ENCODE data around the gene LTBP3.
"Not testable (repeated sequence)": the region's sequence is repeated elsewhere in the genome, so short reads cannot be mapped to it uniquely, and the experiment has no call there.

LTBP3 gene

DNA sequence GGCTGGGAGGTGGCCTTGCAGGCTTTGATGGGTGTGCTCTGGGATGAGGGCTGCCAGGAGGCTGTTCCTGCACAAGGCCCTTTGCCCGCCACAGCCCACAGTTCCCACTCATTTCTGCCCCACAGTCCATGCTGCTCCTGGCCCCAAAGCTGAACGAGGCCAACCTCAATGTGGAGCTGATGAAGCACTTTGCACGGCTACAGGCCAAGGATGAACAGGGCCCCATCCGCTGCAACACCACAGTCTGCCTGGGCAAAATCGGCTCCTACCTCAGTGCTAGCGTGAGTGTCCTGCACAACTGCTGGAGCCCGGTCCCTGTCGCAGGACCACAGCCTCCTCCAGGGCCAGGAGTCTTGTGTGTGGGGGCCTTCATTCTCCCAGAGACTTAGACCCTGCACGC lies 23.1 kb downstream of the LTBP3 start:
- no peak for DNase-seq

DNA sequence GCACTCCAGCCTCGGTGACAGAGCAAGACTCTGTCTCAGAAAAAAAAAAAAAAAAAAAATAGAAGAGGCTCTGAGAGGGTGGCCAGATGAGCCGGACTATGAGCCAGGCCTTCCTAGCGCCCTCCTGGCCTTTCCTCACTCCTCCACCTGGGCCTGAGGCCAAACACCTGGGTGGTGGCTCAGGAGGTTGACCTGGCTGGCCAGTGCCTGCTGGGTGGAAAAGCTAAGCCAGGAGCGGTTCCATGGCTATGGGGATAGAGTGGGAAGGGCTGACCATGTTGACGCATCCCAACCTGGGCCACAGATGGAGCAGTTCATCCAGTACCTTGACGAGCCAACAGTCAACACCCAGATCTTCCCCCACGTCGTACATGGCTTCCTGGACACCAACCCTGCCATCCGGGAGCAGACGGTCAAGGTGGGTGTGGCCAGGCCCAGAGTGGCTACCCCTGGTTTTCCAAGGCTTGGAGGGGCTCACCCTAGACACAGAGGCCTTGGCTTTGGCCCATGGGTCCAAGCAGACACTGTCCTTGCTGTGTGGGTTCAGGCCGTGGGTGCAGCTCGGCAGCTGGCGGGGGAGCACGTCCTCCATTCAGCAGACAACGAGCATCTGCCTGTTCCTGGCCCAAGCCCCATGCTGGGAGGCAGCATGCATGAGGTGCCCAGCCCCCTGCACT lies 25.6 kb downstream of the LTBP3 start:
- no peak for DNase-seq

DNA sequence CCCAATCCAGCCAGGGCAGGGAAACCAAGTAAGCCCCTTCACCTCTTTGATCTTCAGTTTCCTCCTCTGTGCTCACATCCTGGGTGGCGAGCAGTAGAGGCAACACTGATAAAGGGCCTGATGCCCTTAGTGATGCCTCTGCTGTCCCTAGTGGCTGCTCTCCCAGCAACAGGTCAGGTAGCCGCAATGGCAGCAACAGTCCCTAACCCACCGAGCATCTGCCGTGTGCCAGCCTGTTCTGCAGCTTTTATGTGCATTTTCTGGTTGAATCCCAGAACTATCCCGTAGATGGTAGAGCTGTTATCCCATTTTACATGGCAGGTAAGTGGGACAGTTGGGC lies 28.0 kb downstream of the LTBP3 start:
- no peak for DNase-seq

DNA sequence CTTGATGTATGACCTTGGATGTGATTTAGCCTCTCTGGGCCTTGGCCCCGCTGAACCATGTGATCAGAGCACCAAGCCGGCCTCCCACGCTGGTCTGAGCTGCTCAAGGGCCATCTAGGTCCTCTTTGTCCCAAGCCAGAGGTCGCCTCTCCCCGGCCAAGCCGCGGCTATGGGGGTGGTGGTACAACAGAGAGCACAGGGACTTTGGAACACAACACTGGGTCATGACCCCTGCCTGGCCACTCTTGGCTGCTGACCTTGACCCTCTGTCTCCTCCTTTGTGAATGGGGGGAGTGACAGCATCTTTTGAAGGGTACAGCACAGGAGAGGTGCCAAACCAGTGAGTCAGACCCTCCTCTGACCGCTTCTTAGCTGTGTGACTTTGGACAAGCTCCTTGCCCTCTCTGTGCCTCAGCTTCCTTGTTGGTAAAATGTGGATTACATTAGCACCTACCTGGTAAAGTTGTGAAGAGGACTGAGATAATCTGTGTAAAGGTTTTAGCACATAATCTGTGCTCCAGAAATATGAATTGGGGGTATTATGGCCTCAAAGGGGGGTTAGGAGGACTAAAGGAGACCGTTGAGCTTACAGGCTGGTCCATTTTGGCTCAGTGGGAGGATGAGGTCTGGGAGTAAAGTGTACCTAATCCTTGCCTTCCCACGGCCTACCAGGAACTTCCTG lies 28.5 kb downstream of the LTBP3 start:
- no peak for DNase-seq

DNA sequence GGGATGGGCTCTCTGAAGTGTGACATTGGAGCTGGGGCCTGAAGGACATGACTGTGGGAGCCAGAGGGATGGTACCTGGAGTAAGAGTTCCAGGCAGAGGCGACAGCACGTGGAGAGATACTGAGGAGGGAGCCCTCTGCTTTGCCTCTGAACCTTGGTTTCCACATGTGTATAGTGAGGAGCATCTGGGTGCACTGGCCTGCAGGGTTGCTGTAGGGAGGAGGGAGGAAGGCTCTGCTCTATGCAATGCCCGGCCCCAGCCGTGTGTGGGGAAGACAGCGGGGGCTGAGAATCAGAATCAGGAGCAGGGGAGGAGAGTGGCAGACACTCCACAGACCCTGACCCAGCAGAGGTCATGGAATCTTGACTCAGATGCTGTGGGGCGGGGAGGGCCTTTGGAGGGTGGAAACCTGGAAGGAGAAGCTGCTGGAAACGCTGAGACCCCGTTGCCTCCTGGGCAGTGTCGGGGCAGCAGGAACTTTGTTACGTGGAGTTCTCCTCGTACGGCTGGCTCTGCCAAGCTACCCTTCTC lies 29.3 kb downstream of the LTBP3 start:
- no peak for DNase-seq

DNA sequence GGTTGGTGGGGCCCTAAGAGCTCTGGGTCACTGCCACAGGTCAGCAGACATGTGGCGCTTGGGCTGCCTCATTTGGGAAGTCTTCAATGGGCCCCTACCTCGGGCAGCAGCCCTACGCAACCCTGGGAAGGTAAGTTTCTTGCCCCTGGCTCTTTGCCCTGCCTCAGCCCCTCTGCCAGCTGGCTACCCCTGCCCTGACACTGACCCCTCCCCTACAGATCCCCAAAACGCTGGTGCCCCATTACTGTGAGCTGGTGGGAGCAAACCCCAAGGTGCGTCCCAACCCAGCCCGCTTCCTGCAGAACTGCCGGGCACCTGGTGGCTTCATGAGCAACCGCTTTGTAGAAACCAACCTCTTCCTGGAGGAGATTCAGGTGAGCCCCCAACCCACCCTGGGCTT lies 31.4 kb downstream of the LTBP3 start:
- DNase-seq: no peak

DNA sequence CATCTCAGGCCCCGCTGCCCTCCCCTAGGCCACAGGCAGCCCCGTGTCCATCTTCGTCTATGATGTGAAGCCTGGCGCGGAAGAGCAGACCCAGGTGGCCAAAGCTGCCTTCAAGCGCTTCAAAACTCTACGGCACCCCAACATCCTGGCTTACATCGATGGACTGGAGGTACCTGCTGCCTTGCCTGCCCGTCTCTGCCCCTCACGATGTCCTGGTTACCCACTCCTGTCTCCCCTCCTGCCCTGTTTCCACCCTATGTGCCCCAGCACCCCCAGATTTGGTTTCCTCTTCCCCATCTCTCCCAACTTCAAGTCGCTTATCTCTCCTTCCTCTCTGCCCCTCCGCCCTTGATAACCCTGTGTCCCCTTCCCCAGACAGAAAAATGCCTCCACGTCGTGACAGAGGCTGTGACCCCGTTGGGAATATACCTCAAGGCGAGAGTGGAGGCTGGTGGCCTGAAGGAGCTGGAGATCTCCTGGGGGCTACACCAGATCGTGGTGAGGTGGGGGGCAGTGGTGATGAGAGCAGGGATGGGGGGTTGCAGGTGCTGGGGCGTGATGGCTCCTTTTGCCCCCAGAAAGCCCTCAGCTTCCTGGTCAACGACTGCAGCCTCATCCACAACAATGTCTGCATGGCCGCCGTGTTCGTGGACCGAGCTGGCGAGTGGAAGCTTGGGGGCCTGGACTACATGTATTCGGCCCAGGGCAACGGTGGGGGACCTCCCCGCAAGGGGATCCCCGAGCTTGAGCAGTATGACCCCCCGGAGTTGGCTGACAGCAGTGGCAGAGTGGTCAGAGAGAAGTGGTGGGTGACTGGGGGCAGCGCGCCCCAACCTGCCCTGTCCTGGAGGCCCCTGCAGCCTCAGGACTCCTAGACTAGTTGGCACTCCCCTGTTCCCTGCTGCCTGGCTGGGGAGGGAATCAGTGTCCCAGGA lies 32.3 kb downstream of the LTBP3 start:
- no peak for DNase-seq

DNA sequence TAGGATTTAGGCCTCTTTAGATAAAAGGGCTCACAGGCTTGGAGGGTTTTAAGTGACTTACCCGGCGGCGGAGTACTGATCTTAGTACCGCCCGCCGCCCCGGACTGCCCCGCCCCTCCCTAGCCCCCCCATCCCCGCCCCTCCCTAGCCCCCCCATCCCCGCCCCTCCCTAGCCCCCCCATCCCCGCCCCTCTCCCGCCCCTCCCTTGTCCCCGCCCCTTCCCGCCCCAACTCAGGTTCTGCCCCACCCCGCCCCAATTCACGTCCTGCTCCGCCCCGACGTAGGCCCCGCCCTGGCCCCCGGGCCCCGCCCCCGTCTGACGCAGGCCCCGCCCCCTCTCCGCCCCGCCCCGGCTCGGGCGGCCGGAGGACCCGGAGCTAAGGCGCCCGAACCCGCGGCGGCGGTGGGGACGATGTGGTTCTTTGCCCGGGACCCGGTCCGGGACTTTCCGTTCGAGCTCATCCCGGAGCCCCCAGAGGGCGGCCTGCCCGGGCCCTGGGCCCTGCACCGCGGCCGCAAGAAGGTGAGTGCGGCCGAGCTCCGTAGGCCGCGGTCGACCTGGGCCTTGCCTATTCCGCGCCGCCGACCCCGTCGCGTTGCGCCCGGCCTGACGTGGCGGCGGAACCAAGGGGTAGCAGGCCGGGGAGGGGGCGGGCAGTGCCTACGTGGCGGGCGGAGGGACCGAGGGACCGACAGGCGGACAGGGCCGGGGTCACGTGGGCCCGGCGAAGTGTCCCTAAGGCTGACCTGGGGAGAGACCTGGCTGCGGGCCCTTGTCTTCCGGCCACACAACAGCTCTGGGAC lies 33.2 kb downstream of the LTBP3 start, which contains the start of gene SCYL1:
Gene SCYL1 (plus strand): TSS at position 343 of the 805 bp plus-strand sequence. CDS start 71 bp downstream, at position 414.
- DNase-seq: no peak

DNA sequence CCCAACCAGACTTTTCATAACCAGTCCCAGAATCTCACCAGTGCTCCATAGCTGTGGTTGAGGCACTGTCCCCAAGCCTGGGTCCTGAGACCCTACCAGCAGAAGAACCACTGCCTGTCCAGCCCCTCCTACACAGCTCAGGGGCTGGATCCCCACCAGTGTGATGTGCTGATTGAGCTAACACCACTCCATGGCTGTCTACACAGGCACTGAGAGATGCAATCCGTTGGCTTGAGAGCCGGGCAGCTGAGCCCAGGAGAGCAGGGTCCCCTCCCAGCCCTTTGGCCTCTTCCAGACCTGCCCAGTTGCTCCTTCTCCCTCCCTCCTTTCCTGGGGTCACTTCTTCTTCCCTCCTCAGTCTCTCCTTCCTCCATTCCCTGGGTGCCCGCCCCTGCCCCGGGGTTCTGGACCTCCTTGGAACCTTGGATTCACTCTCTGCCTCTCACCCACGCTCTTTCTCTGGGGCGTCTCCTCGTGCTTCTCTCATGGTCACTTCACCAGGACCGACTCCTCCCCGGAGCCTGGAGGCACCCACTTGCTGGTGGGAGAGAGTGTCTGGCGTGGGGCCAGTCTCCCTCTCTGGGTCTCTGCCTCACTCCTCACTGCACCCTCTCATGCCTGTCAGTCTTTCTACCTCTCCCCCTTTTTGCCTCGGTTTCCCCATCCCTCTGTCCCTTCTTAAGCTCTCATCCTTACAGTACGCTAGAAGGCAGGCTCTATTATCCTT lies 34.0 kb downstream of the LTBP3 start:
- no peak for DNase-seq

DNA sequence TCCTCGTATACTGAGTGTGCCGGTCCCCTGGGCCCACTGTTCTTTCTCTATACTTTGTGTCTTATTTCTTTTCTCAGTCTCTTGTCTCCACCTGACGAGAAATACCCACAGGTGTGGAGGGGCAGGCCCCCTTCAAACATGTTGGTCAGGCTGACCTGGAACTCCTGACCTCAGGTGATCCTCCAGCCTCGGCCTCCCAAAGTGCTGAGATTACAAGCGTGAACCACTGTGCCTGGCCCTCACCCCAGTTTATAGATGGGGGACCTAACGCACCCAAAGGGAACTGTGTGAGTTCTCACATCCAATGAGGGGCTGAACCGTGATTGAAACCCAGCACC lies 34.6 kb downstream of the LTBP3 start:
- not testable (repeated sequence) for DNase-seq

DNA sequence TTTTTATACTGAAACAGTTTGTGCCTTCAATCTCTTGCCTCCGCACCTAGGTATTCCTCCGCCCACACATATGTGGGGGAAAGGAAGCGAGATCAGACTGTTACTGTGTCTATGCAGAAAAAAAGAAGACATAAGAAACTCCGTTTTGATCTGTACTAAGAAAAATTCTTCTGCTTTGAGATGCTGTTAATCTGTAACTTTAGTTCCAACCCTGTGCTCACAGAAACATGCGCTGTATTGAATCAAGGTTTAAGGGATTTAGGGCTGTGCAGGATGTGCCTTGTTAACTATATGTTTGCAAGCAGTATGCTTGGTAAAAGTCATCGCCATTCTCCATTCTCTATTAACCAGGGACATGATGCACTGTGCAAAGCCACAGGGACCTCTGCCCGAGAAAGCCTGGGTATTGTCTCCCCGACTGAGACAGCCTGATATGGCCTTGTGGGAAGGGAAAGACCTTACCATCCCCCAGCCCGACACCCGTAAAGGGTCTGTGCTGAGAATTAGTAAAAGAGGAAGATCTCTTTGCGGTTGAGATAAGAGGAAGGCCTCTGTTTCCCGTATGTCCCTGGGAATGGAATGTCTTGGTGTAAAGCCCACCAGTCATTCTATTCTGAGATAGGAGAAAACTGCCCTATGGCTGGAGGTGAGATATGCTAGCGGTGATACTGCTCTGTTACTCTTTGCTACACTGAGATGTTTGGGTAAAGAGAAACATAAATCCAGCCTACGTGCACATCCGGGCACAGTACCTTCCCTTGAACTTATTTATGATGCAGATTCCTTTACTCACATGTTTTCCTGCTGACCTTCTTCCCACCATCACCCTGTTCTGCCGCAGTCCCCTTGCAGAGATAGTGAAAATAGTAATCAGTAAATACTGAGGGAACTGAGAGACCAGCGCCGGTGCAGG lies 35.2 kb downstream of the LTBP3 start:
- not testable (repeated sequence) for DNase-seq

DNA sequence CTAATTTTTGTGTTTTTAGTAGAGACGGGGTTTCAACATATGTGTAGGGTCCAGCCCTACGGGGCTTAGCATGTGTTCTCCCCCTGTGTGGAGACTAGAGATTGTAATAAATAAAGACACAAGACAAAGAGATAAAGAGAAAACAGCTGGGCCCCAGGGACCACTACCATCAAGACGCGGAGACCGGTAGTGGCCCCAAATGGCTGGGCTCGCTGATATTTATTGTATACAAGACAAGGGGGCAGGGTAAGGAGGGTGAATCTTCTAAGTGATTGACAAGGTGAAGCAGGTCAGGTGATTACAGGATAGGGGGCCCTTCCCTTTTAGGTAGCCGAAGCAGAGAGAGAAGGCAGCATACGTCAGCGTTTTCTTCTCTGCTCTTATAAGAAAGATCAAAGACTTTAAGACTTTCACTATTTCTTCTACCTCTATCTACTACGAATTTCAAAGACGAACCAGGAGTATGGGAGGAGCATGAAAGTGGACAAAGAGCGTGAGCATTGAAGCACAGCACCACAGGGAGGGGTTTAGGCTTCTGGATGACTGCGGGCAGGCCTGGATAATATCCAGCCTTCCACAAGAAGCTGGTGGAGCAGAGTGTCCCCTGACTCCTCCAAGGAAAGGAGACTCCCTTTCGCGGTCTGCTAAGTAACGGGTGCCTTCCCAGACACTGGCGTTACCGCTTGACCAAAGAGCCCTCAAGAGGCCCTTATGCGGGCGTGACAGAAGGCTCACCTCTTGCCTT lies 36.2 kb downstream of the LTBP3 start:
- DNase-seq: not testable (repeated sequence)

DNA sequence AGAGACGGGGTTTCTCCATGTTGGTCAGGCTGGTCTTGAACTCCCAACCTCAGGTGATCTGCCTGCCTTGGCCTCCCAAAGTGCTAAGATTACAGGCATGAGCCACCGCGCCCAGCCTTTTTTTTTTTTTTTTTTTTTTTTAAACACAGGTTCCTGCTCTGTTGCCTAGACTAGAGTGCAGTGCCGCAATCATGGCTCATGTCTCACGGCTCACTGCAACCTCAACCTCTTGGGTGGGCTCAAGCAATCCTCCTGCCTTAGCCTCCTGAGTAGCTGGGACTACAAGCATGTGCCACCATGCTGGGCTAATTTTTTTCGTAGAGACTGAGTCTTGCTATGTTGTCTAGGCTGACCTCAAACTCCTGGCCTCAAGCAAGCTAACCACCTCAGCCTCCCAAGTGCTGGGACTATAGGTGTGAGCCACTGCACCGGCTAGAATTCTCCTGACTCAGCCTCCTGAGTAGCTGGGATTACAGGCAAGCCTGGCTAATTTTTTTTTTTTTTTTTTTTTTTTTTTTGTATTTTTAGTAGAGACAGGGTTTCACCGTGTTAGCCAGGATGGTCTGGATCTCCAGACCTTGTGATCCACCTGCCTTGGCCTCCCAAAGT lies 39.1 kb downstream of the LTBP3 start:
- DNase-seq: not testable (repeated sequence)

DNA sequence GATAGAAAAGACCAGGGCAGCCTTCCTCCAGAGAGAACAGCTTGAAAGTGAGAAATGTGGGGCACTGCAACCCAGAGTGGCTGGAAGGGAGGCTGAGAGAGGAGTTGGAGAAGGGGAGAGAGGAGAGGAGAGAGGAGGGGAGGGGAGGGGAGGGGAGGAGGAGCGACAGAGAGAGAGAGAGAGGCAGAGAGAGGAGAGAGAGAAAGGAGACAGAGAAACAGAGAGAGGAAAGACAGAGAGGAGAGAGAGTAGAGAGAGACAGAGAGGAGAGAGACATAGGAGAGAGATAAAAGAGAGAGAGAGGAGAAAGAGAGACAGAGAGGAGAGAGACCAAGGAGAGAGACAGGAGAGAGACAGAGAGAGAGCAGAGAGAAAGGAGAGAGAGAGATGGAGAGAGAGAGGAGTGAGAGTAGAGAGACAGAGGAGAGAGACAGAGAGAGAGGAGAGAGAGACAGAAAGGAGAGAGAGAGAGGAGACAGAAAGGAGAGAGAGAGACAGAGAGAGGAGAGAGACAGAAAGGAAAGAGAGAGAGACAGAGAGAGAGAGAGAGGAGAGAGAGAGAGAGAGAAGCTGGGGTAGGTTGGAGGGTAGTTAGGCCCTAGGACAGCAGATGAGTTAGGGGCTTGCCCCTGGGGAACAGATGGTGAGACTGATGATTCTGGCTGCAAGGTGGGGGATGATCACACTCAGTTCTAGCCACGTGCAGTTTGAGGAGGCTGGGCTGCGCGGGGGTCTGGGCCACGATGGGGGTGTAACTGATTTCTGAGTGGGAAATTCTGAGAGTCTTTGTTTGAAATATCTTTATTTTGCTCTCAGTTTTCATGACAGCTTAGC lies 41.8 kb downstream of the LTBP3 start:
- no peak for DNase-seq

DNA sequence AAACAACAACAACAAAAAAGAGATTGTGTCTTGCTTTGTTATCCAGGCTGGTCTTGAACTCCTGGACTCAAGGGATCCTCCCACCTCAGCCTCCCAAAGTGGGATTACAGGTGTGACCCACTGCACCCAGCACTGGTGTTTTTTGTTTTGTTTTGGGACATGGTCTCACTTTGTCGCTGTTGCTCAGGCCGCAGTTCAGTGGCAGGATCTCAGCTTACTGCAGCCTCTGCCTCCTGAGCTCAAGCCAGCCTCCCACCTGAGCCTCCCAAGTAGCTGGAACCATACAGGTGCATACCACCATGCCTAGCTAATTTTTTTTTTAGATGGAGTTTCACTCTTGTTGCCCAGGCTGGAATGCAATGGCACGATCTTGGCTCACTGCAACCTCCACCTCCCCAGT lies 45.8 kb downstream of the LTBP3 start:
- DNase-seq: not testable (repeated sequence)

DNA sequence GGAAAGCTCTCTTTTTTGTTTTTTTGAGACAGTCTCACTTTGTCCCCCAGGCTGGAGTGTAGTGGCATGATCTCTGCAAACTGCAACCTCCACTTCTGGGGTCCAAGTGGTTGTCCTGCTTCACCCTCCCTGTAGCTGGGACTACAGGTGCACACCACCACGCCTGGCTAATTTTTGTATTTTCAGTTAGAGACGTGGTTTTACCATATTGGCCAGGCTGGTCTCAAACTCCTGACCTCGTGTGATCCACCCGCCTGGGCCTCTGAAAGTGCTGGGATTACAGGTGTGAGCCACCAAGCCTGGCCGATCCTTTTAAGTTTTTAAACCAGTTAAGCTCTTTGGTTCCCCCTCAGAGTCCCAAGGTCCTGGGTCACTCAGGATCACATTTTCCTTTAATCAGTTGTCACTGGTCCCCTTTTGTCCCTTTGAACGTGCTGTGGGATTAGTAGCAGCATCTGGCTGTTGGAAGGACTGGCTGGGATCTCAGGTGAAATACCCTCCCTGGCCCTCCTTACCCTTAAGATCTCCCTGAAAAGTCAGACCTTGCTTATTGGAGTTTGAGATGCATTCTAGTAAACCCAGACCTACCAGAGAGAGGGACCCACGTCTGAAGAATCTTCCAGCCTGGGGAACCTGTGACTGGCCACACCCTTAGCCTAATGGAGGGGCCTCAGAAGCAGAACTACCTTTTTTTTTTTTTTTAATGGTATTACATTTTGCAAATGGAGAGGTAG lies 51.2 kb downstream of the LTBP3 start:
- DNase-seq: no peak

DNA sequence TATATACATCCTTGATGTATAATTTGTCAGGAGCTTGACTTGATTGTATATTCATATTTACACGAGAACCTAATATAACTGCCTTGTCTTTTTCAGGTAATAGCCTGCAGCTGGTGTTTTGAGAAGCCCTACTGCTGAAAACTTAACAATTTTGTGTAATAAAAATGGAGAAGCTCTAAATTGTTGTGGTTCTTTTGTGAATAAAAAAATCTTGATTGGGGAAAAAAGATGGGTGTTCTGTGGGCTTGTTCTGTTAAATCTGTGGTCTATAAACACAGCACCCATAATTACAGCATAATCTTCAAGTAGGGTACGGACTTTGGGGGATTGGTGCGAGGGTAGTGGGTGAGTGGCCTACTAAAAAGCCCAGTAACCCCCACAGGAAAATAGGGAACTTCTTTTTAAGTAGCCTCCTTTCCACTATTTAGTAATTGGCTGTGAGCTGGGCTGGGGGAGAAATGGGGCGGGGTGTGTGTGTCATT lies 51.8 kb downstream of the LTBP3 start:
- no peak for DNase-seq

All from NCI-H524 treated with DMSO at 0.1 percent for 48 hours (cell line).